Left renal cortex interstitium (tissue), 4 donors: Measurements from ENCODE around the gene IMPA2. TPM values are rescaled to one million over a fixed set of nuclear protein-coding genes. Genes with fewer than 3 reads are reported as not detected.

Experiments used
- DNase-seq, 4 donors: peaks; one replicate each; pipeline ENCODE4 v3.0.0-alpha.2; 2013; ENCODE audit warnings: low read depth in 4 of 4, low spot score in 2 of 4, missing footprints in 1 of 4
- polyA plus RNA-seq, 4 donors: library from polyadenylated mRNA; unstranded; fragments of 120-200 nt; gene quantifications; one replicate each; pipeline ENCODE4 v1.2.1, GENCODE V29; 2013; ENCODE audit not compliant: insufficient read length in 4 of 4

The IMPA2 gene
- polyA plus RNA-seq, 4 donors, result 91.3 to 109 (median 96.0) TPM

- DNase-seq, result no peak
Measured at GRCh38 chr18:12005538-12006487, 24.5 kb downstream of the IMPA2 start.

- DNase-seq, result no peak
Measured at GRCh38 chr18:12006488-12006840, 25.2 kb downstream of the IMPA2 start.

GRCh38 chr18:12007063-12007462 lies 25.8 kb downstream of the IMPA2 start:
- DNase-seq, result no peak

- DNase-seq, result no peak
Measured at GRCh38 chr18:12008181-12008767, 27.0 kb downstream of the IMPA2 start.

- no peak for DNase-seq
Measured at GRCh38 chr18:12008842-12009580, 27.7 kb downstream of the IMPA2 start.

GRCh38 chr18:12009581-12010140 lies 28.4 kb downstream of the IMPA2 start:
- no peak for DNase-seq

- DNase-seq, result no peak
Measured at GRCh38 chr18:12010187-12010802, 29.0 kb downstream of the IMPA2 start.

- DNase-seq, result no peak
Measured at GRCh38 chr18:12011199-12011956, 30.1 kb downstream of the IMPA2 start.

- no peak for DNase-seq
Measured at GRCh38 chr18:12011957-12012549, 30.7 kb downstream of the IMPA2 start.

GRCh38 chr18:12012697-12013096 lies 31.4 kb downstream of the IMPA2 start:
- DNase-seq, result no peak

GRCh38 chr18:12013186-12013916 lies 32.0 kb downstream of the IMPA2 start:
- DNase-seq, result no peak

- DNase-seq, result no peak
Measured at GRCh38 chr18:12014086-12014485, 32.8 kb downstream of the IMPA2 start.

- no peak for DNase-seq
Measured at GRCh38 chr18:12014521-12015415, 33.5 kb downstream of the IMPA2 start.

GRCh38 chr18:12015416-12016062 lies 34.2 kb downstream of the IMPA2 start:
- DNase-seq, result no peak

GRCh38 chr18:12017081-12017480 lies 35.8 kb downstream of the IMPA2 start:
- DNase-seq, result no peak

- DNase-seq, result no peak
Measured at GRCh38 chr18:12018861-12019260, 37.6 kb downstream of the IMPA2 start.

- DNase-seq, result no peak
Measured at GRCh38 chr18:12021077-12021476, 39.8 kb downstream of the IMPA2 start.
